NCI-H1092 treated with DMSO at 0.1 percent for 48 hours (cell line): ENCODE data around the gene RADX.
A peak's percentile ranks its signal among the peaks of the same experiment; 100 is the strongest.
"Not testable (repeated sequence)": the region's sequence is repeated elsewhere in the genome, so short reads cannot be mapped to it uniquely, and the experiment has no call there.

ENCODE experiments used
- DNase-seq: peaks from one replicate; lab custom pipeline; 2025; lab: John Stamatoyannopoulos, UW

The RADX gene

GRCh38 chrX:106611679-106612392 is at the start of gene RADX:
Gene RADX, plus strand, starts transcription at chrX:106611978. Its CDS starts 103 bp downstream, at chrX:106612081.
- DNase-seq, result peak; percentile 90

DNA sequence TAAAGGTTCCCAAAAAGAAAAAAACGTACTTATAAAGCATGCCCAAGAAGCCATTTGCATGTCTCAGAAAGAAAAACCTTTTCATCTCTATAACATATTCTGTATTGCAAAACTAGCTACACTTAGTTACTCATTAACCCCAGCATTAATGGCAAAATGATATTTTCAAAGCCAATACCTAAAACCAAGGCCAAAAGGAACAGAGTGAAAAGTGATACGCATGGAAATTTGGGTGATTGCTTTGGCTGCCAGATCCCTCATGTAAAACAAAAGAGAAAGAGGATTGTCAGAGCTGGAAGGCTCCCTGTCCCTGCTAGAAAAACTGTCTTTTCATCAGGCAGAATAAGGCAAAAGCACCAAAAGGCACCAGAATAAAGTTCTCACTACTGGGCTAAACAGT is 46.8 kb upstream of the RADX start:
- DNase-seq, result no peak

DNA sequence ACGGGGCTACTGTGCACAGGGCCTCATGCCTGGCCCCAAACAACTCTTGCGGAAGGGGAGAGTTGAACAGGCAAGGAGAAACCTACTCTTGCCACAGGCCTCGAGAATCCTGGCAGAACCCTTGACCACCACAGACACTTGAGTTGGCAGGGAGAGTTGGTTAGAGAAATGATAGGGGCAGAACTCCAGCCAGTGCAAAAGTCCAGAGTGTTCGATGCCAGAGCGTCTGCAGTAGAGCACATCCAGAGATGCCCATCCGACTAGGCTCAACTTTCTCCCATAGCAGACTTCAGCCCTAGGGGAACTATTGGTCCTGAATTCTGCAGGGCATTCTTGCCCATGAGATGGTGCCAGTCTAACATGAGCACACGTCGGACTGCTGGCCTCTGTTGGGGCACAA is 45.4 kb upstream of the RADX start:
- no peak for DNase-seq

- no peak for DNase-seq
Measured at GRCh38 chrX:106581856-106582255, 29.9 kb upstream of the RADX start.

DNA sequence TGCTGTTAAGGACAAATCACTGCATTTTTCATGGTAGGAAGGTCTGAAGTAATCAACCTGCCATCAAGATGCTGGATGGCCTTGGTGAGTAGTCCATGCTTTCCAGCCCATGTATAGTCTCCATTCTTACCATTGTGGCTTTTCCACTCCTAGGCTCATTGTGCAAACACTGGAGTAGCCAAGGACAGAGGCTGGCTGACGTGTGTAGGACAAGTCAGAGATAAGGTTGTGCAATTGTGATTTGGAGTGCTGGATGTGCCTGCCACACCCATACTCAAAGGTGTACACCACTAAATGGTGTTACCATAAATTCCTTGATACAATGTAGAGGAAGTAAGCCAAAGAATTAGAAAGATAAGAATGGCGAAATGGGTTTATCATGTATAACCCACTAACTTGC is 26.3 kb upstream of the RADX start:
- no peak for DNase-seq

DNA sequence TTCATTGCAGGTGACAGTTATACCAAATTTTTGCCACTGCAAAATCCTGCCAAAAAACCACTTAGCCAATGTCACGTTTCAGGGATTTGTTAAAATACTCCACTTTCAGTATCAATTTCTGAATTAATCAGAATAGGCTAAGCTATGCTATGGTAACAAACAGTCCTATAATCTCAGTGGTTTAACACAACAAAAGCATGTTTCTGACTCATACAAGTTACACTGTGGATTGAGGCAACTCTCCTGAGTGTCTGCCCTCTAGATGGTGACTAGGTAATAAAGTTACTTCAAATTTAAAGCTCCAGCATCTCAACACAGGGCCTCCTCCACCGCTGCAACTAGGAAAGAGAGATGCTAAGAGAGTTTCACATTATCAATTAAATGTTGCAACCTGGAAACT is 23.0 kb upstream of the RADX start:
- DNase-seq, result no peak

- no peak for DNase-seq
Measured at GRCh38 chrX:106599411-106599810, 12.4 kb upstream of the RADX start.

DNA sequence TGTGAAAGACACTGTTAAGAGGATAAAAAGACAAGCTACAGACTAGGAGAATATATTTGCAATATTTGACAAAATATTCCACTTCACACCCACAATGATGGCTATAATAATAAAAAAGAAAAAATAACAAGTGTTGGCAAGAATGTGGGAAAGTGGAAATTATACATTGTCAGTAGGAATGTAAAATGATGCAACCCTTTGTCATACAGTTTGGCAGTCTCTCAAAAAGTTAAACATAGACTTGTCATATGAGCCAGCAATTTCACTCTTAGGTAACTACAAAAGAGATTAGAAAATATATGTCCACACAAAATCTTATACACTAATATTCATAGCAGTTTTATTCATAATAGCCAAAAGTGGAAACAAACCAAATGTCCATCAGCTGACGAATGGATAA is 5.2 kb upstream of the RADX start:
- DNase-seq, result no peak

DNA sequence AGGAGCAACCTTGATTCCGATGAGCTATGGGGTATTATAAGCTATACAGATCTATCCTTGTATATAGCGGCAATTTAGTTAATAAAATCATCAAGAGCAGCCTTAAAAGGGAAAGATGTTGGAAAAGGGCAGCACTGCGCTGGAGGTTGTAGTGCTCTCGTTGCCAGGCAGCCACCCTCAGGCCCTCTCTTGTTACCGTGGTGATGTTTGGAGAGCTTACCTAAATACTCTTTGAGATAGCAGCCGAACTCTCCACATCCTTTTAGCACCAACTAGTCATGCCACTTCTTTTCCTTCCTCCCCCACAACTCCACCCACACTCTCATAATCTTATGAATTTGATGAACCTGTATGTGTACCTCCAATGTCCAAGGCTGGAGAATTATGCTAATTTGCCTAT is 3.8 kb upstream of the RADX start:
- DNase-seq, result peak; percentile 82

- DNase-seq, result no peak
Measured at GRCh38 chrX:106611317-106611678, 480 bp upstream of the RADX start.

DNA sequence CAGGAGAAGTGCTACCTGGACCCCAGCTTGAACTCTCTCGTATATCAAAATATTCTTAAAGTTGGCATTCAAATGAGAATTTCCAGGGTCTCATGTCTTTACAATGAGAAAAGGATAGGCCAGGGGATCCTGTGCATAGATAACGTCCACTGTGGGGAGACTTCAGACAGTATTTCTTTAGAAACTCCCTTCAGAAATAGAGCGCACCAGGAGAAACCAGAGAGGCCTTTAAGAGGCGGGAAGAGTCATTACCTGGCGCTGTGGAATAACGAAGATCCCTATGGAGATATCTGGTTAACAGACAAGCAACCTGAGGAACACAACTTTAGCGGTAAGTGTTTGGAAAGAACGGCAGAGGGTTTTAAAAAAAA is 600 bp downstream of the RADX start:
- peak; percentile 57 for DNase-seq

- DNase-seq, result no peak
Measured at GRCh38 chrX:106613277-106613676, 1.5 kb downstream of the RADX start.

DNA sequence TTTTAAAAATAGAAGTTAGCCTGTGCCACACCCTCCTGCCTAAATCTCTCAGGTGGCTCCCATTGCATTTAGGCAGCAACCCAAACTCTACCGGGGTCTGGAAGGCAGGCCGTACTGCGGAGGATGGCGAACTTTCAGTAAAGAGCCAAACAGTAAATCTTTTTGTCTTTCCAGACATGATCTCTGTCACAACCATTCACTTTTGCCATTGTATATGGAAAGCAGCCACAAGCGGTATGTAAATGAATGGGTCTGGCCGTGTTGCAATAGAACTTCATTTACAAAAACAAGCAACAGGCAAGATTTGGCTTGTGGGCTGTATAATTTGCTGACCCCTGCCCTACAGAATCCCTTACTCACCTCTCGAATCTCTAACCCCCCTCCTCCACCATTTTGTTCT is 3.3 kb downstream of the RADX start:
- no peak for DNase-seq

- DNase-seq, result peak; percentile 4
Measured at GRCh38 chrX:106619797-106620196, 8.0 kb downstream of the RADX start.

- no peak for DNase-seq
Measured at GRCh38 chrX:106621836-106622235, 10.1 kb downstream of the RADX start.

DNA sequence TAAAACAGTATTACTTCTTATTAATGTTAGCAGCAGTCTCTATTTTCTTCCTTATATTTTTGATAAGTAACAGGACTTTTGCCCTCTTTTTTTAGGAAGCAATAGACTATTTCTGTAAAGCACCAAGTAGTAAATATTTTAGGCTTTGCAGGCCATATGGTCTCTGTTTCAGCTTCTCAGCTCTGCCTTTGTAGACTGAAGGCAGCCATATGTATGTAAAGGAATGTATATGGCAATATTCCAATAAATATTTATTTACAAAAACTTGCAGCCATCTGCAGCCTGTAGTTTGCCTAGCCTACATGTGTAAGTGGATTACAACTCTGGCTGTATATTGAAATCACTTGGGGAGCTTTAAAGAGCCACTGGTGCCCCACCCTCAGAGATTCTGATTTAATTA is 15.0 kb downstream of the RADX start:
- DNase-seq, result no peak

DNA sequence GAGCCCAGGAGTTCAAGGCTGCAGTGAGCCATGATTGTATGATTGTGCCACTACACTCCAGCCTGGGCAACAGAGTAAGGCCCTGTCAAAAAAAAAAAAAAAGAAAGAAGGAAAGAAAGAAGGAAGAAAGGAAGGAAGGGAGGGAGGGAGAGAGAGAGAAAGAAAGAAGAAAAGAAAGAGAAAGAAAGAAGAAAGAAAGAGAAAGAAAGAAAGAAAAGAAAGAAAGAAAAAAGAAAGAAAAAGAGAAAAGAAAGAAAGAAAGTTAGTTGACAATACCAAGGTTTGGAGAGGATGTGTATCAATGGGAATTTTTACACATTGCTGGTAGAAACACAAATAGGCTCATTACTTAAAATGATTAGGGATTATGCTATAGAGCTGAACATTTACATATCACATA is 19.8 kb downstream of the RADX start:
- DNase-seq, result no peak

DNA sequence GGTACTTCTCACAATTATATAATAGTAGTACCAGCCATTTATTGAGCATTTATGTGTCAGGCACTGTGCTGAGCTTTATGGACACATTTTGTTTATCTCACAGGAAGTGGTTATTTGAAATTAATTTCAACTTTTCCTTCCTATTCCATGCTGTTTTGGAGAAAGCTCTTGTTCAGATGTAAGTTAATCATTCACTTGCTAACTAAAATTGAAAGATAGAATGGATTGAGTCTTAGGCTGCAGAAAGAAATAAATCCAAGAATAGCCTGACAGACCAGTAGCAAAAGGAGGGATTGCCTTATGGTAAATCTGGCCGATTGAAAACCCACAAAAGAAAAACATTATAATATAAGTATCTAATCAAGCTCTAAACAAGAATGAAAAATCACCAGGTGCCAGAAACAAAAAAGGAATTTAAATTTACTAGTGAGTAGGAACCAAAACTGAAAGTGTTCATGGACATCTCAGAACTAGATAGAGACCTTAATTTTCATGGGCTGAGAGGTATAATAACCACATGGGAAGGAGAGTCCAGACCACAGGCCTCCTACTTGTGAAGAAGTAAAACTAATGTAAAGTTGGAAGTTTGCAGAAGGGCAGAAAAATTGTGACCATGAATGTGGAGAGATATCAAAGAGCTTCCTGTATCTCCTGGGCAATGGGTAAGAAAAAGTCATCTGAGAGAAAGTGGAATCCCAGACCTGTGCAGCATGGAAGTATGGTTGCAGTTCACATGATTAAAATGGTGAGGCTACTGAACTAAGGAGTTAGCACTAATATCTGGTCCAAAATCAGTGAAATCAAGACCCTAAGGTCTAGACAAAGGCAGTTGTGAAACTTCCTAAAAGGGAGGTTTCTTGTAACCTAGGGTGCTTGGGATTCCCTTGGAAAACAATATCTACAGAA is 38.0 kb downstream of the RADX start:
- DNase-seq, result no peak

GRCh38 chrX:106653625-106654024 is 41.8 kb downstream of the RADX start:
- DNase-seq, result not testable (repeated sequence)

- DNase-seq, result no peak
Measured at GRCh38 chrX:106670631-106671030, 58.9 kb downstream of the RADX start.

- DNase-seq, result no peak
Measured at GRCh38 chrX:106672527-106672926, 60.7 kb downstream of the RADX start.

- DNase-seq, result no peak
Measured at GRCh38 chrX:106680716-106681115, 68.9 kb downstream of the RADX start.

DNA sequence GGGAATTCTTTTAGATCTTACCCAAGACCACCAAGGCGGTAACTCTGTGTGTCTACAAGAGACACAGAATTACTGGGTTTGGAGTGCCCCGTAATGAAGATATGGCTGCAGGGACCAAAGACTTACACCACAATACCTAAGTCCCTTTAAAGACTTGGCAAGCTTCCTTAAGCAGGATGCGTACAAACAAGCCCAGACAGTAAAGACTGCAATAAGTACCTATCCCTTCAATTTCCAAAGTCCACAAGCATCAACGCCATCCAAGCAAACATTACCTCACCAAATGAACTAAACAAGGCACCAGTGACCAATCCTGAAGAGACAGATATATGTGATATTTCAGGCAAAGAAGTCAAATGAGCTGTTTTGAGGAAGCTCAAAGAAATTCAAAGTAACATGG is 72.4 kb downstream of the RADX start:
- DNase-seq, result no peak
